OCI-M2 (cell line): Measurements from ENCODE around the gene ACTBL2.
"Not testable (repeated sequence)": the region's sequence is repeated elsewhere in the genome, so short reads cannot be mapped to it uniquely, and the experiment has no call there.

Source experiments
- DNase-seq: peaks from one replicate; lab custom pipeline; 2025; ENCODE audit not compliant: unreplicated experiment; lab: John Stamatoyannopoulos, UW

ACTBL2 gene

GRCh38 chr5:57482671-57483106 lies at the start of gene ACTBL2:
Gene ACTBL2 (minus strand): TSS chr5:57482811. CDS start chr5:57482707, 104 bp downstream.
- no peak for DNase-seq

GRCh38 chr5:57531333-57531732 lies 48.7 kb upstream of the ACTBL2 start:
- DNase-seq = no peak

GRCh38 chr5:57529864-57530263 lies 47.3 kb upstream of the ACTBL2 start:
- no peak for DNase-seq

GRCh38 chr5:57527870-57528269 lies 45.3 kb upstream of the ACTBL2 start:
- no peak for DNase-seq

GRCh38 chr5:57524348-57525060 lies 41.9 kb upstream of the ACTBL2 start:
- no peak for DNase-seq

- not testable (repeated sequence) for DNase-seq
These were observed 39.9 kb upstream of the ACTBL2 start for GRCh38 chr5:57522477-57522876.

GRCh38 chr5:57518415-57518814 lies 35.8 kb upstream of the ACTBL2 start:
- DNase-seq = not testable (repeated sequence)

- no peak for DNase-seq
These were observed 34.6 kb upstream of the ACTBL2 start for GRCh38 chr5:57517250-57517649.

GRCh38 chr5:57513785-57514184 lies 31.2 kb upstream of the ACTBL2 start:
- no peak for DNase-seq

GRCh38 chr5:57511321-57511720 lies 28.7 kb upstream of the ACTBL2 start:
- DNase-seq = no peak

GRCh38 chr5:57509501-57510260 lies 27.1 kb upstream of the ACTBL2 start:
- no peak for DNase-seq

- no peak for DNase-seq
These were observed 25.6 kb upstream of the ACTBL2 start for GRCh38 chr5:57508211-57508610.

GRCh38 chr5:57505272-57506200 lies 22.9 kb upstream of the ACTBL2 start:
- no peak for DNase-seq

- no peak for DNase-seq
These were observed 21.7 kb upstream of the ACTBL2 start for GRCh38 chr5:57504357-57504756.

GRCh38 chr5:57503433-57503832 lies 20.8 kb upstream of the ACTBL2 start:
- no peak for DNase-seq

- DNase-seq = no peak
These were observed 19.0 kb upstream of the ACTBL2 start for GRCh38 chr5:57501414-57502201.

- DNase-seq = peak; percentile 0
These were observed 16.8 kb upstream of the ACTBL2 start for GRCh38 chr5:57499262-57500050.

GRCh38 chr5:57497733-57498132 lies 15.1 kb upstream of the ACTBL2 start:
- no peak for DNase-seq

- no peak for DNase-seq
These were observed 12.9 kb upstream of the ACTBL2 start for GRCh38 chr5:57495285-57496086.
